Uterus (tissue), 2 donors: ENCODE measurements around the gene PLA2G3.

Source experiments
- POLR2A ChIP-seq, 2 donors: fragments of 450-650 bp; IDR thresholded peaks; one replicate each; pipeline ENCODE4 v1.6.1; 2016; ENCODE audit warnings: antibody characterized with exemption in 2 of 2, mild to moderate bottlenecking in 1 of 2, moderate library complexity in 1 of 2
- TF ChIP-seq, protein P1 (sequence below), 4 experiments: fragments of 200-600 bp in 2 of 4; fragments of 450-650 bp in 2 of 4; sonication (generic) in 2 of 4; IDR thresholded peaks; one replicate each; pipeline ENCODE4 v1.5.1; 2016 to 2019; ENCODE audit warnings: antibody characterized with exemption in 4 of 4, mild to moderate bottlenecking in 2 of 4, moderate library complexity in 1 of 4

DNA sequence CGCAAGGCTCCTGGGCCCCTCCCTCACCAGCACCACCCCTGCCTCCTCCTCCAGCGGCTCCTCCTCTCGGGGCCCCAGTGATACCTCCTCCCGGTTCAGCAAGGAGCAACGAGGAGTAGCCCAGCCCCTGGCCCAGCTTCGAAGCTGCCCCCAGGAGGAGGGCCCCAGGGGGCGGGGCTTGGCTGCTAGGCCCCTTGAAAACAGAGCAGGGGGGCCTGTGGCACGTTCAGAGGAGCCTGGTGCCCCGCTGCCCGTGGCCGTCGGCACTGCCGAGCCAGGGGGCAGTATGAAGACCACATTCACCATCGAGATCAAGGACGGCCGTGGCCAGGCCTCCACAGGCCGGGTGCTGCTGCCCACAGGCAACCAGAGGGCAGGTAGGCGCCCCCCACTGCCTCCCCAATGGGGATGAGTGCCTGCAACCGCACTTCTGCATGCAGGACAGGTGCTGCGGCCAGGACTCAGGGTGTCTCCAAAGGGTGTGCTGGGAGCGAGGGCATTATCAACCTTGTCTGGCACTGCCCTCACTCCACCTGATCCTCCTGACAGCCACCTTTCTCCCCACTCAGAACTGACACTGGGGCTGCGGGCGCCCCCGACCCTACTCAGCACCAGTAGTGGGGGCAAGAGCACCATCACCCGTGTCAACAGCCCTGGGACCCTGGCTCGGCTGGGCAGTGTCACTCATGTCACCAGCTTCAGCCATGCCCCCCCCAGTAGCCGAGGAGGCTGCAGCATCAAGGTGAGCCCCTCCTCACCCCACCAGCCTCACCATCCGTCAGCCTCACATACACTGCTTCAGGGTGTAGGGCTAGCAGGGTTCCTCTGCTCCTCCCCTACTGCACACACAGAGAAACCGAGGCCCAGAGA lies 49.0 kb downstream of the PLA2G3 start:
- TF ChIP-seq, protein P1, sequence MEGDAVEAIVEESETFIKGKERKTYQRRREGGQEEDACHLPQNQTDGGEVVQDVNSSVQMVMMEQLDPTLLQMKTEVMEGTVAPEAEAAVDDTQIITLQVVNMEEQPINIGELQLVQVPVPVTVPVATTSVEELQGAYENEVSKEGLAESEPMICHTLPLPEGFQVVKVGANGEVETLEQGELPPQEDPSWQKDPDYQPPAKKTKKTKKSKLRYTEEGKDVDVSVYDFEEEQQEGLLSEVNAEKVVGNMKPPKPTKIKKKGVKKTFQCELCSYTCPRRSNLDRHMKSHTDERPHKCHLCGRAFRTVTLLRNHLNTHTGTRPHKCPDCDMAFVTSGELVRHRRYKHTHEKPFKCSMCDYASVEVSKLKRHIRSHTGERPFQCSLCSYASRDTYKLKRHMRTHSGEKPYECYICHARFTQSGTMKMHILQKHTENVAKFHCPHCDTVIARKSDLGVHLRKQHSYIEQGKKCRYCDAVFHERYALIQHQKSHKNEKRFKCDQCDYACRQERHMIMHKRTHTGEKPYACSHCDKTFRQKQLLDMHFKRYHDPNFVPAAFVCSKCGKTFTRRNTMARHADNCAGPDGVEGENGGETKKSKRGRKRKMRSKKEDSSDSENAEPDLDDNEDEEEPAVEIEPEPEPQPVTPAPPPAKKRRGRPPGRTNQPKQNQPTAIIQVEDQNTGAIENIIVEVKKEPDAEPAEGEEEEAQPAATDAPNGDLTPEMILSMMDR (IDR thresholded peaks at IDR 0.05), result no peak
- peak; percentile 59 to 61 for TF ChIP-seq POLR2A (IDR thresholded peaks at IDR 0.05)
